ENCODE results near the gene GAMT.

The GAMT gene

GRCh38 chr19:1365319-1366269, 35.7 kb downstream of the GAMT start:
- POLR2A ChIA-PET, result no interaction called here
- TF ChIP-seq SUZ12 (IDR thresholded peaks at IDR 0.05), result no peak
- no peak for TF ChIP-seq ELF4 (IDR thresholded peaks at IDR 0.05)
- TF ChIP-seq CTBP1 (IDR thresholded peaks at IDR 0.05; ENCODE audit: borderline replicate concordance), result no peak
- no peak for TF ChIP-seq FOXM1 (IDR thresholded peaks at IDR 0.05; ENCODE audit: borderline replicate concordance)
- no peak for DNase-seq (ENCODE audit: extremely low spot score)
- CTCF ChIA-PET, result no interaction called here

DNA sequence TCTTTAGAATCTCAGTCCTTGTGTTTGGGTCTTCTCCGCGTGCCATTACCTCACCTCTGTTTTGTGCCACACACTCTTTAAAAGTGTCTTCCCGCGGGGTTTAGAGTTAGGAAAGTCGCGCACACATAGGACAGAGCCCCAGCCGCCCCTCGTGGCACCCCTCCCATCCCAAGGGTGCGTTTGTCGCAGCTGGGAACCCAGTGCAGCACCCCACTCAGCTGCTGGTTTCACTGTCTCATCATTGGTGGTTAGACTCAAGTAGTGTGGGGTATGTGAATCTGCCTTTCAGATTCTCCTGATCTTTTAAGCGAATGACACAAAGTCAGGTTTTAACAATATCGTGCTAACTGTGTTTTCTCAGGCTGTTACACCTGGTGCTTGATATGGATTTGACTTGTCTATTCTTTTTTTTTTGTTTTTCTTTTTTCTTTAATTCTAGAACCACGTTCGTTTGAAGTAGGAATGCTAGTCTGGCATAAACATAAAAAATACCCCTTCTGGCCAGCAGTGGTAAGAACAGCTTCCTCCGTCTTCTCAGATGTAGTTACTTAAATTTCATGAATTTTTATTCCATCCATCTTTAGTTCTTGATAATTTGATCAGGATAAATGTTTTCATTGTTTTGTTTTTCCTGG, 37.2 kb downstream of the GAMT start:
- CTCF ChIA-PET, result no interaction called here
- POLR2A ChIA-PET, result no interaction called here
- no peak for TF ChIP-seq FOXM1 (IDR thresholded peaks at IDR 0.05; ENCODE audit: borderline replicate concordance)
- TF ChIP-seq SUZ12 (IDR thresholded peaks at IDR 0.05), result no peak
- no peak for TF ChIP-seq HDGF (IDR thresholded peaks at IDR 0.05; ENCODE audit: borderline replicate concordance)
- no peak for DNase-seq (ENCODE audit: extremely low spot score)

DNA sequence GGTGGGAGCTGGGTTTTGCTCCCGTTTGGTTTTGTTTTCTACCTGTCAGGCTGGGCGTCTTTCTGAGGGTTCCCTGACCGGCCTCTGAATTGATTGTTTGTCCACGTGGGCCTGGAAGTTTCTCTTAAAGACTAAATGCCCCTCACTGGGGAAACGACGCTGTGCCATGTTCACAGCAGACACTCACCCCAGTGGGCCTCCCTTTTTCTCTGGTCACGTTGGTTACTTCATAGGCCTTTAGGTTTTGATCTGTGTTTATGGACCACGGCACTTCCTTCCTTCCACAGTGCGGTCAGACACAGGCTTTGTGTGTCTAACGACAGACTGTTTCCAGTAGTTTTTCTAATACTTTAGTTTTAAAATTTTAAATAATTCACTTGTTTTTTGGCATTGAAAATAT, 37.7 kb downstream of the GAMT start:
- ChIA-PET CTCF (no interaction called here), POLR2A (no interaction called here)
- TF ChIP-seq BHLHE40 (IDR thresholded peaks at IDR 0.05; ENCODE audit: borderline replicate concordance) (no peak), TARDBP (IDR thresholded peaks at IDR 0.05) (no peak), SUZ12 (IDR thresholded peaks at IDR 0.05) (no peak), CTBP1 (IDR thresholded peaks at IDR 0.05; ENCODE audit: borderline replicate concordance) (no peak), SP1 (IDR thresholded peaks at IDR 0.05) (no peak), FOXM1 (IDR thresholded peaks at IDR 0.05; ENCODE audit: borderline replicate concordance) (no peak)
- DNase-seq (ENCODE audit: extremely low spot score), result no peak

GRCh38 chr19:1362387-1363257, 38.7 kb downstream of the GAMT start:
- ChIA-PET POLR2A (no interaction called here), CTCF (no interaction called here)
- no peak for DNase-seq (ENCODE audit: extremely low spot score)
- TF ChIP-seq FOXA1 (IDR thresholded peaks at IDR 0.05) (no peak), SUZ12 (IDR thresholded peaks at IDR 0.05) (no peak), ARNT (IDR thresholded peaks at IDR 0.05) (no peak), BHLHE40 (IDR thresholded peaks at IDR 0.05; ENCODE audit: borderline replicate concordance) (no peak), LEF1 (IDR thresholded peaks at IDR 0.05; ENCODE audit: borderline replicate concordance) (no peak), HDGF (IDR thresholded peaks at IDR 0.05; ENCODE audit: borderline replicate concordance) (no peak), CTBP1 (IDR thresholded peaks at IDR 0.05; ENCODE audit: borderline replicate concordance) (no peak), NFRKB (IDR thresholded peaks at IDR 0.05) (no peak), ZNF384 (IDR thresholded peaks at IDR 0.05) (no peak), ELF4 (IDR thresholded peaks at IDR 0.05) (no peak), SP1 (IDR thresholded peaks at IDR 0.05) (no peak)
- TF ChIP-seq, protein P1, sequence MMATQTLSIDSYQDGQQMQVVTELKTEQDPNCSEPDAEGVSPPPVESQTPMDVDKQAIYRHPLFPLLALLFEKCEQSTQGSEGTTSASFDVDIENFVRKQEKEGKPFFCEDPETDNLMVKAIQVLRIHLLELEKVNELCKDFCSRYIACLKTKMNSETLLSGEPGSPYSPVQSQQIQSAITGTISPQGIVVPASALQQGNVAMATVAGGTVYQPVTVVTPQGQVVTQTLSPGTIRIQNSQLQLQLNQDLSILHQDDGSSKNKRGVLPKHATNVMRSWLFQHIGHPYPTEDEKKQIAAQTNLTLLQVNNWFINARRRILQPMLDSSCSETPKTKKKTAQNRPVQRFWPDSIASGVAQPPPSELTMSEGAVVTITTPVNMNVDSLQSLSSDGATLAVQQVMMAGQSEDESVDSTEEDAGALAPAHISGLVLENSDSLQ (IDR thresholded peaks at IDR 0.05), result no peak

GRCh38 chr19:1361601-1362386, 39.5 kb downstream of the GAMT start:
- DNase-seq (ENCODE audit: extremely low spot score), result no peak
- ChIA-PET CTCF (interaction anchor here (0.6 kb wide), 1 partner anchor 382 kb away, joined by 4 read pairs; no protein-coding TSS in a partner anchor), POLR2A (no interaction called here)
- TF ChIP-seq HDGF (IDR thresholded peaks at IDR 0.05; ENCODE audit: borderline replicate concordance), result no peak
- TF ChIP-seq, protein P1 (IDR thresholded peaks at IDR 0.05), result no peak
- TF ChIP-seq TARDBP (IDR thresholded peaks at IDR 0.05), result no peak

GRCh38 chr19:1360818-1361461, 40.4 kb downstream of the GAMT start:
- peak; percentile 42 for DNase-seq (ENCODE audit: extremely low spot score)
- TF ChIP-seq ELF4 (IDR thresholded peaks at IDR 0.05), result no peak
- no peak for TF ChIP-seq L3MBTL2 (conservative IDR thresholded peaks at IDR 0.05)
- TF ChIP-seq BHLHE40 (IDR thresholded peaks at IDR 0.05; ENCODE audit: borderline replicate concordance), result no peak
- TF ChIP-seq, protein P1 (IDR thresholded peaks at IDR 0.05), result no peak
- no peak for TF ChIP-seq TARDBP (IDR thresholded peaks at IDR 0.05)
- no peak for TF ChIP-seq LEF1 (IDR thresholded peaks at IDR 0.05; ENCODE audit: borderline replicate concordance)
- TF ChIP-seq HDGF (IDR thresholded peaks at IDR 0.05; ENCODE audit: borderline replicate concordance), result no peak
- TF ChIP-seq SUZ12 (IDR thresholded peaks at IDR 0.05), result no peak
- no peak for TF ChIP-seq NFRKB (IDR thresholded peaks at IDR 0.05)
- TF ChIP-seq FOXA1 (IDR thresholded peaks at IDR 0.05), result no peak
- TF ChIP-seq FOXK2 (IDR thresholded peaks at IDR 0.05), result no peak
- no peak for TF ChIP-seq FOXM1 (IDR thresholded peaks at IDR 0.05; ENCODE audit: borderline replicate concordance)
- no peak for TF ChIP-seq CTBP1 (IDR thresholded peaks at IDR 0.05; ENCODE audit: borderline replicate concordance)
- TF ChIP-seq SP1 (IDR thresholded peaks at IDR 0.05), result no peak
- no peak for TF ChIP-seq ARNT (IDR thresholded peaks at IDR 0.05)
- TF ChIP-seq ZNF384 (IDR thresholded peaks at IDR 0.05), result no peak
- CTCF ChIA-PET, result interaction anchor here (0.6 kb wide), 1 partner anchor 383 kb away, joined by 4 read pairs; no protein-coding TSS in a partner anchor
- POLR2A ChIA-PET, result no interaction called here
